Measurements from ENCODE around the gene COL6A2. TPM values are rescaled to one million over a fixed set of nuclear protein-coding genes. Genes with fewer than 3 reads are reported as not detected.
"Not testable (repeated sequence)": the region's sequence is repeated elsewhere in the genome, so short reads cannot be mapped to it uniquely, and the experiment has no call there.

COL6A2 gene
- polyA plus RNA-seq, 3 donors = 157 to 284 (median 250) TPM

DNA sequence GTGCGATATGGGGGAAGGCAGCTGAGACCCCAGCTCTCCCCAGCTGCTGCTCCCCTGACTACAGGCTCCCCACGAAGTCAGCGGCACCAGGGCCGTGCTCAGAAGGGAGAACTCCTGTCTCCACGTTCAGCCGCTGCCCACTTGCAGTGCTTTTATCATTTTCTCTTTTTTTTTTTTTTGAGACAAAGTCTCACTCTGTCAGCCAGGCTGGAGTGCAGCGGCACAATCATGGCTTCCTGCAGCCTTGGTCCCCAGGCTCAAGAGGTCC, 58.4 kb downstream of the COL6A2 start:
- DNase-seq (ENCODE audit: extremely low read depth in 1 of 11, low read depth in 9 of 11, low spot score in 4 of 11) = no peak

DNA sequence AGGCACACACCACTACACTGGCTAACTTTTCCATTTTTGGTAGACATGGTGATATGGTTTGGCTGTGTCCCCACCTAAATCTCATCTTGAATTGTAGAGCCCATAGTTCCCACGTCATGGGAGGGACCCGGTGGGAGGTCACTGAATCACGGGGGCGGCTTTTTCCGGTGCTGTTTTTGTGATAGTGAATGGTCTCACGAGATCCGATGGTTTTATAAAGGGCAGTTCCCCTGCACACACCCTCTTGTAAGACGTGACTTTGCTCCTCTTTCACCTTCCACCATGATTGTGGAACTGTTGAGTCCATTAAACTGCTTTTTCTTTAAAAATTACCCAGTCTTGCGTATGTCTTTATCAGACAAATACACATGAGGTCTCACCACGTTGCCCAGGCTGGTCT, 58.8 kb downstream of the COL6A2 start:
- no peak for DNase-seq (ENCODE audit: extremely low read depth in 1 of 11, low read depth in 9 of 11, low spot score in 4 of 11)

DNA sequence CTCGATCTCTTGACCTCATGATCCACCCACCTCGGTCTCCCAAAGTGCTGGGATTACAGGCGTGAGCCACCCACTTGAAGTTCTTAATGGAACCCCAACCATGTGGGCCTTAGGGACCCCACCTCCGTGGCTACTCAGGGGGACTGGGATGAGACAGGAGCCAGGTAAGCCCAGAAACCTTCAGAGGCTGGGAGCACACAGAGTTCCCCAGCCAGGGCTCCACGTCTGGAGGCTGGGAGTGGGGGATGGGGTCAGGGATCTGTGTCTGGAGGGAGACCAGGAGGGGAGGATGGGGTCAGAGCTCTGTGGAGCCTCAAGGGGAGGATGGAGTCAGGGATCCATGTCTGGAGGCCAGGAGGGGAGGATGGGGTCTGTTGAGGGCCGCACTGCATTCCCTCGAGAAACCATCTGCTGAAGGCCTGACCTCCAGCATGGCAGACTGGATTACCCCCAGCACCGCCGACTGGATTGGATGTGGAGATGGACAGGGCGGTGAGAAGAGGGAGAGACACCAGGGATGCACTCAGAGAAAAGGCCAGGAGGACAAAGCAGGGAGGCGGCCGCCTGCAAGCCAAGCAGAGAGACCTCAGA, 59.6 kb downstream of the COL6A2 start:
- DNase-seq (ENCODE audit: extremely low read depth in 1 of 11, low read depth in 9 of 11, low spot score in 4 of 11) = no peak

DNA sequence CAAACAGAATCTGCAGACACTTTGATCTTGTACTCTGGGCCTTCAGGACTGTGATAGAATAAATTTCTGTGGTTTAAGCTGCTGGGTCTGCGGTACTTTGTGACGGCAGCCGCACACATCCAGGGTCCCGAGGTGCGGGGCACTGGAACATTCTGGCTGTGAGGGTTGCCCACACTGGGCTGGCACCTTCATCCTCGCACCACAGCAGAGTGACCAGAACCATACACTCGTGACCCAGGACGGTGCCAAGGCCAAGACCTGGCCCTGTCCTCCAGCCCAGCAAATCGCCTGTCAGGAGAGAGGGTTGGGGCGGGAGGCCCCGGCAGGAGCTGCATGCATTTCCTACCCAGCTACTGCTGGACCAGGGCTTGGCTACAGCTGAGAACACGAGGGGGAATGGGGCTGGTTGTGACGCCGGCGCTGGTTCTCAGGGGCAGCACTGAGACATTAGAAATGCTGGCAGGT, 60.1 kb downstream of the COL6A2 start:
- no peak for DNase-seq (ENCODE audit: extremely low read depth in 1 of 11, low read depth in 9 of 11, low spot score in 4 of 11)

DNA sequence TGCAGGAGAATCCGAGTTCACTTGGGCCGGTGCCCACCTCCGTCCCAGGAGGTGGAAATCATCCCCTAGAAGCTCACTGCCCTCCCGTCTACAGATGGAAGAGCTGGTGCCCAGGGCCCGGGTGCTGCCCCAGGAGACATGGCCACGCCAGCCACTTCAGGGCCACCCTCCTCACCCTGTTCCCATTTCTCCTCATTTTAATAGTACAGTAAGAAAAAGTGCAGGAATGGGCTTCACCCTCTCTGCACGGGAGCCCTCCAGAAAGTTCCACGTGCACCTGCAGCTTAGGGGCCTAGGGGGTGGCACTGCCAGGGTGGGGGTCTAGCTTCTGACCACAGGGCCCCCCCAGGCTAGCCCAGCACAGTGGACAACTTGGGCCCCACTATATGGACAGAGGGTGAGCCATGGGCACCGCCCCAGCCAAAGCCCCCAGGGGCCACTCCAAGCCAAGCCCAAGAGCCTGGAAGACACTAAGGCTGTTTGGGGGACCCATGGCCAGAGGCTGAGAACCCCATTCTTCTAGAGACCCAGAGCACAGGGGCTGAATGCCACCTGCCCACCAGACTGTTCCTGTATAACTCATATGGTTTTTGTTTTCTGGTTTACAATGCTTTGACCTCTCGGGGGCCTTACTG, 60.9 kb downstream of the COL6A2 start:
- no peak for DNase-seq (ENCODE audit: extremely low read depth in 1 of 11, low read depth in 9 of 11, low spot score in 4 of 11)

DNA sequence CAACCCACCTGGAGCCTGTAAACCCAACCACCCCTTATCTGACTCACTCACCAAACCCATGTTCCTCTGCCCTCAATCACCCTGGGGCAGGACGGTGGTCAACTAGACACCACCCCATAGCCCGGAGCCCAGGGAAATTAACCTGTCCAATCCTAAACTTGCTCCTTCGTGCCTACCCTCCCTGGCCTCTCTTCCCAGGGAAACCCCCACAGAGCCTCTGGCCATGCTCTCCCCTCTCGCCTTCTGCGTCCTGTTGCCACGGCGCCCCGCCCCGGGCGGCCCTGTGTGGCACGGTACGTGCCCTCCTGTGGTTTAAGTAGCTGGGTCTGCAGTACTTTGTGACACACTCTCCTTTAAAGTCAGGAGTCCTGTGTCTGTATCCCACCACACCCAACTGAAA, 61.5 kb downstream of the COL6A2 start:
- no peak for DNase-seq (ENCODE audit: extremely low read depth in 1 of 11, low read depth in 9 of 11, low spot score in 4 of 11)

DNA sequence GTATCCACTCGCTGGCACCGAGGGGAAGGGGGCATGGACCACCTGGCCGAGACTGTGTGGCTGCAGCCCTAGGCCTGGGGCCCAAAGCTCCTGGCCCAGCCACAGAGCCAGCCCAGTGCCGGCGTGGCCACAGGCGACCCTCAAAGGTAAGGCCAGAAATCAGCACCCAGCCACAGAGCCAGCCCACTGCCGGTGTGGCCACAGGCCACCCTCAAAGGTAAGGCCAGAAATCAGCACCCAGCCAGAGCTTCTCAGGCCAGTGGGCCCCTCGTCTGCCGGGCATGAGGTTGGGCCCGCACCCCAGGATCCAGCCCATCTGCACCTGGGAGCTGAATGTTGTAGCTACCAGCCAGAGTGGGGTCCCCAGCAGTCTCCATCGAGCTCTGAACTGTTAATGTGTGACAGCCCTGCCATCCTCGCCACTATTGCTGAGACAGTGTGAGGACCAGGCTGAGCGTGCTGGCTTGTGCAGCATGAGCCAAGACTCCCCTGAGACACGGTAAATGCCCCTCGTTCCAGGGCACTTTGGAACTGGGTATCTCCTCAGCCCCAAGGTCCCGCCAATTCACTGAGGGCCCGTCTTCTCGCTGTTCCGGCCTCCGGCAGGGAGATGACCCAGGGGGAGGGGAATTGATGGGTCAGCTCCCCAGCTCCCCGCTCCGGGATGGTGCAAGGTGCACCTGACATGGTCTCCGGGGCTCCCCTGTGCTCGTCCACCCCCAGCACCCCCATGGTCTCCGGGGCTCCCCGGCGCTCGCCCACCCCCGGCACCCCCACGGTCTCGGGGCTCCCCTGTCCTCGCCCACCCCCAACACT, 62.1 kb downstream of the COL6A2 start:
- no peak for DNase-seq (ENCODE audit: extremely low read depth in 1 of 11, low read depth in 9 of 11, low spot score in 4 of 11)

DNA sequence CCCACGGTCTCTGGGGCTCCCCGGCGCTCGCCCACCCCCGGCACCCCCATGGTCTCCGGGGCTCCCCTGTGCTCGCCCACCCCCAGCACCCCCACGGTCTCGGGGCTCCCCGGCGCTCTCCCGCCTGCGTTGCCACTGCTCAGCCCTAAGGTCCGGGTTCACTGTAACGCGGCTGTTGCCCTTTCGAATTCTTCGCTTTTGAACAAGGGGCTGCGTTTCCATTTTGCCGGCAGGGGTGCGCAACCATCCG, 62.7 kb downstream of the COL6A2 start:
- no peak for DNase-seq (ENCODE audit: extremely low read depth in 1 of 11, low read depth in 9 of 11, low spot score in 4 of 11)

DNA sequence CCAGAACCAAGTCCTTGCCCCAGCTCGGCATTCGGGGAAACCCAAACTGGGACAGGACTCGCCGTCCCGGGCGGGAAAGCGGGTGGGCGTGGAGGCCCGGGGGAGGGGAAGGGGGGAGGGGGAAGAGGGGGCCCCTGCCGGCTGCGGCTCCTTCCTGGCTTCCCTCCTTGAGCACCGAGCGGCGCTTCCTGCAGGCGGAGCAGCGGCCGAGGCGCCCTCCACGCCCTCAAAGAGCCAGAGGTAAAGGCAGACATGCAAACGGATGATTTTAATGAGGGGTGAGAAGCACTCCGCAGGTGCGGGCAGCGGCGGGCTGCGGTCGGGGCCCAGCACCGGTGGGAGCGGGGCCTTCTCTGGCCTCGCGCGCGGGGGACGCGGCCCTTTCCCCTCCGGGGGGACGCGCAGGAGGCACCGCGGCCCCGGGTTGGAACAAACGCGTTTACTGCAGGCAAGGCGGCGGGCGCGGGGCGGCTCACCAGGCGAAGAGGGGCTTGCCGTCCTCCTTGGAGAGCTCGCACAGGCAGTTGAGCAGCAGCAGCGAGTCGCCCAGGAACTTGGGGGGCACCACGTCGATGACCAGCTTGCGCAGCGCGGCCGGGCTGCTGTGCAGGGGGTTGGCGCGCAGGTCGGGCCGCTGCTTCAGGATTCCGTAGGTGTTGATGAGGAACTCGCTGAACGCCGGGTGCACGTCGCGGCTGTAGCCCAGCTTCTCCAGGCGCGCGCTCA, 63.2 kb downstream of the COL6A2 start:
- DNase-seq (ENCODE audit: extremely low read depth in 1 of 11, low read depth in 9 of 11, low spot score in 4 of 11) = no peak

DNA sequence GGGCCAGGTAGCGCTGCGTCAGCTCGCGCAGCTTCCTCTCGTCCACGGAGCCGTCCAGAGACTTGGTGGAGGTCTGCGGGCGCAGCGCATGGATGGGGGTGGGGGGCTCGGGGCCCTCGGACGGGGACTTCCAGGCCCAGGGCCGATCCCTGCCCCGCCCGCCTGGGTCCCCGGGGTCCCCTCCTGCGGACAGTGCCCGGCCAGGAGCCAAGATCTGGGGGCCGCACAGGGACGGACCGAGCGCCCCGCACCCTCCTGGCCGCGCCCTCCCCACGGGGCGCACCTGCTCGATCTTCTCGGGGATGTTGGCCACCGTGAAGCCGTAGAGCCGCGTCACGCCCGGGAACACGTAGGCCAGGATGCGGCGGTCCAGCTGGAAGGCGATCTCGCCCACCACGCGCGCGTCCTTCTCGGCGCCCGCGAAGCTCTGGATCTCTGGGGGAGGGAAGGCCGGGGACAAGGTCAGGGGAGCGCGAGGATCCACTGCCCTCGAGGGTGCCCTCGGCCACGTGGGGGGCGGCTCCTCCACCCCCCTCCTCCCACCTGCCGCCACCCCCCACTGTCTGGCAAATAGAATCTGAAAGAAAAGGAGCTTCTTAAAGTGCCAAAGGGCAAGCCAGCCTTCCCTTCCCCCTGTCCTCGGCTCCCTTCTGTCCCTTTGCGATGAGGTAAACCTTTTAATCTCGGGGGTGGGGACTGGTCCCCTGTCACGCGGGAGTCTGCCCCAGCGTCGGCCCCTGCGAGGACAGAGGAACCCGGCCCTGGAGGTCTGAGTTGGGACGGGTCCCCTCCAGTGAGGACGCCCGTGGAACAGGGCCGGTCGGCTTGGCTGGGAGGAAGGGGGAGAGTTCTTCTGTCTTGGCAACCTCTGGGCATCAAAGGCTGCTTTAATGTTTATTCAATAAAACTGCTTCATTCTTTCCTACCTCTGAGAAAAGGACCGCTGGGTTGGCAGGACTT, 64.0 kb downstream of the COL6A2 start:
- no peak for DNase-seq (ENCODE audit: extremely low read depth in 1 of 11, low read depth in 9 of 11, low spot score in 4 of 11)

DNA sequence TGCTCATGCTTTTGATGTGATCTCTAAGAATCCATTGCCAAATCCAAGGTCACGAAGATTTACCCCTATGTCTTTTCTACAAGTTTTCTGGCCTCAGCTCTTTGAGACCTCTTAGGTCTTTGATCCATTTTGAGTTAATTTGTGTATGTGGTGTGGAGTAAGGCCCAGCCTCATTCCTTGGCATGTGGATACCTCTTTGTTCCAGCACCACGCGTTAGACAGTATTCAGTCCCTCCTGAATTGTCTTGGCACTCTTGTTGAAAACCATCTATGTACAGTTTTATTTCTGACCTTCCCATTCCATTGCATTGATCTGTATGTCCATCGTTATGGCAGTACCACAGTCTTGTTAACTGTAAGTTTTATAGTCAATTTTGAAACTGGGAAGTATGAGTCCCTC, 65.5 kb downstream of the COL6A2 start:
- DNase-seq (ENCODE audit: extremely low read depth in 1 of 11, low read depth in 9 of 11, low spot score in 4 of 11) = no peak

DNA sequence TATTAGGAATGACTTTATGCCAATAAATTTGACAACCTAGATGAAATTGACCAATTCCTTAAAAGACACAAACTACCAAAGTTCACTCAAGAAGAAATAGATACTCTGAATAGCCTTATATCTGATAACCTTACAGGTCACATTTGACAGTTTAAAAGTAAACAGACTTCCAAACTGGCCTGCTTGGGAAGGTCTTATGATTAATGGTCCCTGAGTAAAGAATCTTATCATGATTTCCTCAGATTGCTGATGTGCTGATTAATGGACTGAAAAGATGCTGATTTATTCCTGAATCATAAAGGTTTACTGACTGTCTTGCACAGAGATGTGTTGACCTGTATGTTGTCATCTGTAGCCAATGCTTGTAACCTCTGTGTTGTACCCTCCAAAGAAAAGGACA, 67.2 kb downstream of the COL6A2 start:
- DNase-seq (ENCODE audit: extremely low read depth in 1 of 11, low read depth in 9 of 11, low spot score in 4 of 11) = no peak

DNA sequence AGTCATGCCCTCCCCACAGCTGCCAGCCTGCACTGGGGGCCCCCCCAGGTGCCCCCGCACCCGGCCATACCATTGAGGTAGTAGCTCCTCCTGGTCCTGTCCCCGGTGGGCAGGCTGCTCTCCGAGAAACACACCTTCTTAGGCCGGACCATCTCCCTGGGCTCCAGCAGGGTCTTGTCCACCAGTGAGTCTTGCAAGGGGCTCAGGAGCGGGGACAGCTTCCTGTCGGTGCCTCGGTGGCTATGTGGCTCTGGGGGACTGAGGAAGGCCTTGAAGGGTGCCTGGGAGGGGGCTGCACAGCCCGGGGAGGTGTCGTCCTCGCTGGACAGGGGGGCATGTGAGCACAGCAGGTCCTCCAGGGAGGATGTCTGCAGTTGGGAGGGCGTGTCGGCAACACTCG, 70.3 kb downstream of the COL6A2 start:
- DNase-seq (ENCODE audit: extremely low read depth in 1 of 11, low read depth in 9 of 11, low spot score in 4 of 11) = no peak

DNA sequence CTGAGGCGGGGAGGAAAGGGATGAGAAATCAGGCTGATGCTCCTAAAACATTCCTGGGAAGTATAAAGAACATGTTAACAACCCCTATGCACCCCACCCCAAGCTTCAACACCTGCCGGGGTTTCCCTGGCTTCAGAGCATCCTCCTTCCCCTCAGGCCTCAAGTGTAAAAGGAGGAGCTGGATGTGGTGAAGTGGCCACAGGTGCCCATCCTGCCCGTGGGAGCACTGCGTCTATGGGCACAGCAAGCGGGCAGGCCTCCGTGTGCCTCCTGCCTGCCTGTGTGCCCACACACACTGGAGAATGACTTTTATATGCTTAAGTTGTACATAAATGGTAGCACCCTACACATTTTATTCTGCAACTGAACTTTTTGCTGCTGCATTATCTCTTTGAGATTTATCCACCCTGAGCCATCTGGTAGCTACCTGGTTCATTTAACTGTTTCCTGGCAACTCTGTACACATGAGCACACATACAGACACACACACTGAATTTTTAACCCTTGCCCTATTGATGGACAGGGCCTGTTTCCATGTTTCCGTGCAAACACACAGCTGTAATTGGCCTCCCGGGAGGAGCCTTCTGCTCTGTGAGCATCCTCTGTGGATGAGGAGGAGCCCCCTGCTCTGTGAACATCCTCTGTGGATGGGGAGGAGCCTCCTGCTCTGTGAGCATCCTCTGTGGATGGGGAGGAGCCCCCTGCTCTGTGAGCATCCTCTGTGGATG, 70.9 kb downstream of the COL6A2 start:
- DNase-seq (ENCODE audit: extremely low read depth in 1 of 11, low read depth in 9 of 11, low spot score in 4 of 11) = no peak

DNA sequence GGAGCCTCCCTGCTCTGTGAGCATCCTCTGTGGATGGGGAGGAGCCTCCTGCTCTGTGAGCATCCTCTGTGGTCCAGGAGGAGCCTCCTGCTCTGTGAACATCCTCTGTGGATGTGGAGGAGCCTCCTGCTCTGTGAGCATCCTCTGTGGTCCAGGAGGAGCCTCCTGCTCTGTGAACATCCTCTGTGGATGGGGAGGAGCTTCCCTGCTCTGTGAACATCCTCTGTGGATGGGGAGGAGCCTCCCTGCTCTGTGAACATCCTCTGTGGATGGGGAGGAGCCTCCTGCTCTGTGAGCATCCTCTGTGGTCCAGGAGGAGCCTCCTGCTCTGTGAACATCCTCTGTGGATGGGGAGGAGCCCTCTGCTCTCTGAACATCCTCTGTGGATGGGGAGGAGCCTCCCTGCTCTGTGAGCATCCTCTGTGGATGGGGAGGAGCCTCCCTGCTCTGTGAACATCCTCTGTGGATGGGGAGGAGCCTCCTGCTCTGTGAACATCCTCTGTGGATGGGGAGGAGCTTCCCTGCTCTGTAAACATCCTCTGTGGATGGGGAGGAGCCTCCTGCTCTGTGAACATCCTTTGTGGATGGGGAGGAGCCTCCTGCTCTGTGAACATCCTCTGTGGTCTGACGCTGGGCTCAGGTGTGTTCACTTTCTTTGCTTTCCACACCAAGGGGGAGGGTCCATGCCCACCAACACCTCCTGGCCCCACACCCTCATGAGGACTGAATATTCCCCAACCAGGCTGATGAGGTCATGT, 72.7 kb downstream of the COL6A2 start:
- DNase-seq (ENCODE audit: extremely low read depth in 1 of 11, low read depth in 9 of 11, low spot score in 4 of 11) = not testable (repeated sequence)

DNA sequence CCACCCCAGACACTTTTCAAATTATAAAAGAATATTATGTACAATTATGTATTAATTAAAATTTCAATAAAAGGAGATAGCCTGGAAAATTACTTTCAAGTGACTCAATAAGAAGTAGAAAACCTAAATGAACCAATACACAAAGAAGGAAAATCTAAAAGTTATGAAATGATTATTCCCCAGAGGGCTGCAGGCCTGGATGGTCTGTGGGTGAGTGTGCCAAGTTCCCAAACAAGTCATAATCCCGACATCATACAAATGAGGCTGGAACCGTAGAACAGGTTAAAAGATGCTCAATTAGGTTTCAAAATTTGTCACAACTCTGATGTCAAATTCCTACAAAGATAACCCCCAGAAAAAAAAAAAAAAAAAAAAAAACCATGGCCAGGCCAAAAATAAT, 73.7 kb downstream of the COL6A2 start:
- DNase-seq (ENCODE audit: extremely low read depth in 1 of 11, low read depth in 9 of 11, low spot score in 4 of 11) = no peak

DNA sequence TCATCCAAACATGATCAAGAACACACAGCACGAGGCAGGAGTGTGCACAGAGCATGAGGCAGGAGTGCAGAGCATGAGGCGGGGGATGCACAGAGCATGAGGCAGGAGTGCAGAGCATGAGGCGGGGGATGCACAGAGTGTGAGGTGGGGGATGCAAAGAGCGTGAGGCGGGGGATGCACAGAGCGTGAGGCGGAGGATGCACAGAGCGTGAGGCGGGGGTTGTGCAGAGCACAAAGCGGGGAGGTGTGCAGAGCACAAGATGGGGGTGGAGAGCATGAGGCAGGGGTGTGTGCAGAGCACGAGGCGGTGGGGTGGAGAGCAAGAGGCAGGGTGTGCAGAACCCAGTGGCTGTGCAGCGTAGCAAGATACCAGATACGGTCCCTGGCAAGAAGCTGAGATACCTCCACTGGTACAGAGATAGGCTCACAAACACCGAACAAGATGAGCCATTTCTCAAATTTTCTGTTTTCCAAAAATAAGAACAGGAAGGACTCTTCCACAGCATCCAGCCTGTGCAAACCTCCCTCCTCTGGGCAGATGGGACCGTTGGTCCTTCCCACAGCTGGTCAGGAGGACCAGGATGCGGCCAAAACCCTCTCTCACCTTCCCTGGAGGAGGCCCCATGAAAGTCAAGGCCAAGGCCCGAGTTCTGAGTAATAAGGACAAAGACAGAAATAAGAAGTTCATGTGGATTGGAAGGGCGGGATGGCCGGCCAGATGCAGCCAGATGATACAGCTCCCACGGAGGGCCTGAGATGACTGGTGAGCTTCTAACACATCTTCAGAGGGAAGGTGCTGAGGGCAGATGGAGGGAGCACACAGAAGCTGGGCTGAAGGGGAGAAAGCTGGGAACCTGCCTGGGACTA, 74.3 kb downstream of the COL6A2 start:
- DNase-seq (ENCODE audit: extremely low read depth in 1 of 11, low read depth in 9 of 11, low spot score in 4 of 11) = no peak
